ENCODE data around the gene ALDOA. TPM values are rescaled to one million over a fixed set of nuclear protein-coding genes. Genes with fewer than 3 reads are reported as not detected.
"Not testable (repeated sequence)": the region's sequence is repeated elsewhere in the genome, so short reads cannot be mapped to it uniquely, and the experiment has no call there.

ALDOA gene
- total RNA-seq, 4 donors from 2014 or later = 752 to 2,025 (median 1,174) TPM

DNA sequence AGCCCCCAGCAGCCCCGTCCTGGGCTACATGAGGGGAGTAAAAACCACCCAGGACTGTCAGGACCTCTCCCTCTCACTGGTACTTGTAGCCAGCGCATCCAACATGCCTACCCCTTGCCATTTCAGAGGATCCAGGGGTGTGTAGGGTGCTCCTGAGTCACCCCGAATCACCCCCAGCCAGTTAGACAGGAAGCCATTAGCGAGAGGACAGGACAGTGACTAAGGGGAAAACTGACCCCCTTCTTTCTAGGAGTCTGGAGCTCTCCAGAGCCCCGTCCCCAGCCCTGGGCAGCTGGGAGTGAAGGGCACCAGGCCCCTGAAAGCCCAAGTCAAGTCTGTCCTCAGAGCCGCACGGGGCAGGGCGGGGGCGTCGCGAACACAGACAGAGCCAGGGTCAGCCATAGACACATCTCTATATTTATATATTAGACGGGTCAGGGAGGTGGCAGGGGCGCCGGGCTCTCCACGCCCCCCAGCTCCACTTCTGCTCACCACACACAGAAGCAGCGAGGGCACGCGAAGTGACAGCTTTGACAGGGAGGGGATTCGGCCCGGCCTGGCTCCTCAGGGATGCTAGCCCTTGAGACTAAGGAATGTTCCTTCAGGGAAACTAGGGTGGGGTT lies 48.3 kb downstream of the ALDOA start:
- peaks cover 4 to 5% of the 10 kb centered on the region in 2 donors for H3K4me1 ChIP-seq
- intact Hi-C loops (cut with DNase I) = no loop called here
- no peaks in the 10 kb centered on the region for H3K9me3 ChIP-seq
- H3K27me3 ChIP-seq = no peaks in the 10 kb centered on the region
- H3K36me3 ChIP-seq = peaks cover 36 to 39% of the 10 kb centered on the region in 2 donors
- WGBS, 2 donors = 90 to 92% methylated on average over 10 to 20 of the region's 20 CpGs
- no peak for DNase-seq
- H3K4me3 ChIP-seq (replicated peaks in 1 of 3) = no peak overlapping the region
- TF ChIP-seq POLR2A (IDR thresholded peaks at IDR 0.05) = no peak
- TF ChIP-seq, protein P1, sequence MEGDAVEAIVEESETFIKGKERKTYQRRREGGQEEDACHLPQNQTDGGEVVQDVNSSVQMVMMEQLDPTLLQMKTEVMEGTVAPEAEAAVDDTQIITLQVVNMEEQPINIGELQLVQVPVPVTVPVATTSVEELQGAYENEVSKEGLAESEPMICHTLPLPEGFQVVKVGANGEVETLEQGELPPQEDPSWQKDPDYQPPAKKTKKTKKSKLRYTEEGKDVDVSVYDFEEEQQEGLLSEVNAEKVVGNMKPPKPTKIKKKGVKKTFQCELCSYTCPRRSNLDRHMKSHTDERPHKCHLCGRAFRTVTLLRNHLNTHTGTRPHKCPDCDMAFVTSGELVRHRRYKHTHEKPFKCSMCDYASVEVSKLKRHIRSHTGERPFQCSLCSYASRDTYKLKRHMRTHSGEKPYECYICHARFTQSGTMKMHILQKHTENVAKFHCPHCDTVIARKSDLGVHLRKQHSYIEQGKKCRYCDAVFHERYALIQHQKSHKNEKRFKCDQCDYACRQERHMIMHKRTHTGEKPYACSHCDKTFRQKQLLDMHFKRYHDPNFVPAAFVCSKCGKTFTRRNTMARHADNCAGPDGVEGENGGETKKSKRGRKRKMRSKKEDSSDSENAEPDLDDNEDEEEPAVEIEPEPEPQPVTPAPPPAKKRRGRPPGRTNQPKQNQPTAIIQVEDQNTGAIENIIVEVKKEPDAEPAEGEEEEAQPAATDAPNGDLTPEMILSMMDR (IDR thresholded peaks at IDR 0.05) = no peak
- no peak overlapping the region for H3K27ac ChIP-seq

DNA sequence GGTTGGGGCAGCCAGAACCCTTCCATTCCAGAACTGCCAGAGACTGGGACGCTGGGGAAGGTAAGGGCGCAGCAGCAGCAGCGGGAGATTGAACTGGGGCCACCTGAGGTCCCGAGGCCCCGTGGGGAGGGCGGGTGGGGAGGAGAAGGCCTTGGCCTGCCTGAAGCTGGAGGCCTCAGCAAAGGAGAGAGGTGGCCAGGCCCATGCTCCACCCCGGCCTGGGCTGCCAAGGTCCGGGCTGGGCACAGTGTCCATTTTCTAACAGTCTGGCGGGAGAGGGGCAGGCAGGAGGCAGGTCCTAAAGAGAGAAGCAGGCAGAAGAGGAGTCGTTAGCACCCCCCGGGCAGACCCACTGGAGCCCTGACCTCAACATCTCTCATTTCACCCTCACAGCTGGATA lies 48.9 kb downstream of the ALDOA start:
- H3K9me3 ChIP-seq = no peaks in the 10 kb centered on the region
- H3K36me3 ChIP-seq = peaks cover 36 to 39% of the 10 kb centered on the region in 2 donors
- H3K27ac ChIP-seq = no peak overlapping the region

DNA sequence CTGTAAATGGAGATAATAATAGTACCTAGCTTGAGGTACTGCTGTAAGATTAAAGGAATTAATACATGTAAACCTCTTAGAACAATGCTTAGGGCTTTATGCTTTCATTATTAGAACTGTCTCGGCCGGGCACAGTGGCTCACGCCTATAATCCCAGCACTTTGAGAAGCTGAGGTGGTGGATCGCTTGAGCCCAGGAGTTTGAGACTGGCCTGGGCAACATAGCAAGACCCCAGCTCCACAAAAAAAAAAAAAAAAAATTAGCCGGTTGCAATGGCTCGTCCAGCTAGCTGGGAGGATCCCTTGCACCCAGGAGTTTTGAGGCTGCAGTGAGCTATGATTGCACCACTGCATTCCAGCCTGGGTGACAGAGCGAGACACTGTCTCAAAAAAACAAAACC lies 49.3 kb downstream of the ALDOA start:
- H3K27me3 ChIP-seq; intact Hi-C loops (cut with DNase I); H3K9me3 ChIP-seq; H3K4me3 ChIP-seq (replicated peaks in 1 of 3); H3K4me1 ChIP-seq; H3K27ac ChIP-seq; DNase-seq: not testable (repeated sequence)
- 94% methylated on average over 7 of the region's 7 CpGs for WGBS, 2 donors
- peaks cover 39% of the 10 kb centered on the region in 2 donors for H3K36me3 ChIP-seq

More for the DNA sequence above, 48.9 kb downstream of the ALDOA start:
- Histone ChIP-seq H3K4me3 (replicated peaks in 1 of 3) (no peak overlapping the region), H3K4me1 (peaks cover 4 to 5% of the 10 kb centered on the region in 2 donors), H3K27me3 (no peaks in the 10 kb centered on the region)
- 92 to 93% methylated on average over 11 of the region's 11 CpGs for WGBS, 2 donors
- intact Hi-C loops (cut with DNase I) = no loop called here
- TF ChIP-seq, protein P1 (IDR thresholded peaks at IDR 0.05) = no peak
- TF ChIP-seq POLR2A (IDR thresholded peaks at IDR 0.05) = no peak
- no peak for DNase-seq

DNA sequence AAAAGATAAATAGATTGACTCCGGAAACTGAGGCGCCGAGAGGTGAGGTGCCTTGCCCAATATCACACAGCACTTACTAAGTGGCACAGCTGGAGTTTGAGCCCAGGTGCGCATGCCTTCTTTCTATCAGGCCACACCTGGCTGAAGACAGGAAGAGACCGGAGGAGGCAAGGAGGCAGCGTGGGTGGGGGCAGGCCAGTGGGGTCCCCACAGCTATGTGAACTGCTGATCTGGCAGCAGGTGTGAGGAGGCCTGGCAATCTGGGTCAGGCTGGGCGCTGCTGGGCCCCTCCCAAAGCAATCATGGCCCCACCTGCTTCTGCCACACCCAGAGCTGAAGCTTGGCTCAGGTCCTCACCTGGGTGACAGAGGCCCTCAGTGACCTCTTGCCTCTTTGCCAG lies 49.7 kb downstream of the ALDOA start:
- Histone ChIP-seq H3K27ac (no peak overlapping the region), H3K27me3 (no peaks in the 10 kb centered on the region), H3K4me3 (replicated peaks in 1 of 3) (no peak overlapping the region), H3K4me1 (peaks cover 4 to 5% of the 10 kb centered on the region in 2 donors), H3K36me3 (peaks cover 39% of the 10 kb centered on the region in 2 donors), H3K9me3 (no peaks in the 10 kb centered on the region)
- intact Hi-C loops (cut with DNase I) = no loop called here
- no peak for DNase-seq
- 88 to 96% methylated on average over 6 to 7 of the region's 7 CpGs for WGBS, 2 donors
- TF ChIP-seq, protein P1 (IDR thresholded peaks at IDR 0.05) = no peak
- TF ChIP-seq POLR2A (IDR thresholded peaks at IDR 0.05) = no peak

DNA sequence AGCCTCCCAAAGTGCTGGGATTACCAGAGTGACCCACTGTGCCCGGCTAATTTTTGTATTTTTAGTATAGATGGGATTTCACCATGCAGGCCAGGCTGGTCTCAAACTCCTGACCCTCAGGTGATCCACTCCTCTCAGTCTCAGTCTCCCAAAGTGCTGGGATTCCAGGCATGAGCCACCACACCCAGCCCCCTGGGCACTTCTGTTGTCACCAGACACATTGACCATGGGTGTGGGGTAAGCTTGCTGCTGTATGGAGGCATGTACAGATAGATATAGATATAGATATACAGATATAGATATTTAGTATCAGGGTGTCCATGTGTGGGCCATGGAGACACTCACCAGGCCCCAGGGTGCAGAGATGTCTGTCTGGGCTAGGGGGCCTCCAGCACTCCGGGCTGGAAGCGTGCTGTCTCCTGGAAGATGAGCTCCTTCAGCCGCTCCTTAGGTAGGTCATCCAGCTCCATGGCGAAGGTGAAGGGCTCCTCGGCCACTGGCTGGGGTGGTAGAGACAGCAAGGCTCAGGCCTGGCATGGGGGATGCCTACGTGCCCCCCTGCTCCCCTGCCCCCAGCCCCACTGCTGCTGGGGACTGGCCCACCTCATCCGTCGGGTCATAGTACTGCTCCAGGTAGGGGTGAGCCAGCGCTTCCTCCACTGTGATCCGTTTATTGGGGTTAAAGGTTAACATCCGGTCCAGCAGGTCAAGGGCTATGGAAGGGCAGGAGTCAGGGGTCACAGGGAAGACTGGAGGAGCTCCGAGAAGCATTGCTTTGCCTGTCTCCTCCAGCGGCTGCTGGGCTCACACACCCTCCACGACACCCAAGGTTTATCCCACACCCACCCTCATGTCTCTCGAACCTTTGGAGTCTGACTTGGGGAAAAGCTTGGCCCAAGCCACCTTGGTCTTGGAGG lies 51.0 kb downstream of the ALDOA start:
- intact Hi-C loops (cut with DNase I) = no loop called here
- peaks cover 39% of the 10 kb centered on the region in 2 donors for H3K36me3 ChIP-seq
- 93 to 96% methylated on average over 9 to 14 of the region's 16 CpGs for WGBS, 2 donors

More for the DNA sequence above, 51.0 kb downstream of the ALDOA start:
- no peaks in the 10 kb centered on the region for H3K27me3 ChIP-seq
- H3K9me3 ChIP-seq = no peaks in the 10 kb centered on the region
- TF ChIP-seq, protein P1 (IDR thresholded peaks at IDR 0.05) = no peak
- no peak for TF ChIP-seq POLR2A (IDR thresholded peaks at IDR 0.05)
- H3K4me1 ChIP-seq = peaks cover 4 to 15% of the 10 kb centered on the region in 2 donors
- DNase-seq = no peak
- no peak overlapping the region for H3K27ac ChIP-seq
- no peak overlapping the region for H3K4me3 ChIP-seq (replicated peaks in 1 of 3)

Measured in thyroid gland (tissue), 4 donors.